HG02840 (cell line): Measurements from ENCODE around the gene PREPL.

Experiments
- ATAC-seq: cut with Tn5 transposase; IDR thresholded peaks from one replicate; pipeline ENCODE4 v1.9.1; 2021; ENCODE audit warnings: mild to moderate bottlenecking, moderate library complexity, moderate number of reproducible peaks; ENCODE audit not compliant: unreplicated experiment, low FRiP score

The PREPL gene

GRCh38 chr2:44299635-44300034, 61.7 kb downstream of the PREPL start:
- no peak for ATAC-seq

GRCh38 chr2:44297431-44297830, 63.9 kb downstream of the PREPL start:
- no peak for ATAC-seq

GRCh38 chr2:44296653-44297052, 64.6 kb downstream of the PREPL start:
- no peak for ATAC-seq

- no peak for ATAC-seq
Measured at GRCh38 chr2:44295633-44296359, 65.5 kb downstream of the PREPL start.

GRCh38 chr2:44295113-44295512, 66.2 kb downstream of the PREPL start:
- no peak for ATAC-seq

- no peak for ATAC-seq
Measured at GRCh38 chr2:44291281-44292248, 69.7 kb downstream of the PREPL start.

DNA sequence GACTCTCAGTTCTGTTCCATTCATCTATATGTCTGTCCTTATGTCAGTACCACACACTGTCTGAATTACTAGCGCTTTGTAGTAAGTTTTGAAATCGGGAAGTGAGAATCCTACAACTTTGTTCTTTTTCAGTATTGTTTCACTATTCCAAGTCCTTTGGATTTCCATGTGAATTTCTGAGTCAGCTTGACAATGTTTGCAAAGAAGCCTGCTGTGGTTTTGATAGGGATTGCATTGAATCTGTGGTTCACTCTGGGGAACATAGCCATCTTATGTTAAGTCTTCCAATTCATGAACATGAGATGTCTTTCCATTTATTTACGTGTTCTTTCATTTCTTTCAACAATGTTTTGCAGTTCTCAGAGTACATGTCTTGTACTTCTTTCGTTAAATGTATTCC, 71.0 kb downstream of the PREPL start:
- no peak for ATAC-seq

- no peak for ATAC-seq
Measured at GRCh38 chr2:44286884-44287638, 74.2 kb downstream of the PREPL start.

GRCh38 chr2:44286119-44286883, 75.0 kb downstream of the PREPL start:
- no peak for ATAC-seq

DNA sequence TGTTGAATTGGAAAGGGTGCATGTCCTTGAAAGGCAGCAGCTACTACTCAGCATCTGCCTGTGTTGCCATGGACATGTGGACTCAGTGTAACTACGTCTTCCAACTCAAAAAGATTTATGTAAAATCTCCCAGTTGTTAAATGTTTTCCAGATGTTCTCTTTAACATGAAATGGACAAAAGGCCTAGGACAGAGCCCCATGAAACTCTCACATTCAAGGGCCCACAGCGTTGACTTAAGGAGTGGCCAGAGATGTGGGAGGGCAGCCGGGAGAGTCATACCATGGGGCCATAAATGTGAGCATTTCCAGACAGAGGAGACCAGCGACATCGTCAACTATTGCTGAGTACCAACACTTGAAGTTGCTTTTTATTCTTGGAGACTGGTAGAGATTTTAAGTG, 76.1 kb downstream of the PREPL start:
- ATAC-seq, result no peak

- no peak for ATAC-seq
Measured at GRCh38 chr2:44283116-44283666, 78.1 kb downstream of the PREPL start.

GRCh38 chr2:44280869-44281268, 80.4 kb downstream of the PREPL start:
- no peak for ATAC-seq

DNA sequence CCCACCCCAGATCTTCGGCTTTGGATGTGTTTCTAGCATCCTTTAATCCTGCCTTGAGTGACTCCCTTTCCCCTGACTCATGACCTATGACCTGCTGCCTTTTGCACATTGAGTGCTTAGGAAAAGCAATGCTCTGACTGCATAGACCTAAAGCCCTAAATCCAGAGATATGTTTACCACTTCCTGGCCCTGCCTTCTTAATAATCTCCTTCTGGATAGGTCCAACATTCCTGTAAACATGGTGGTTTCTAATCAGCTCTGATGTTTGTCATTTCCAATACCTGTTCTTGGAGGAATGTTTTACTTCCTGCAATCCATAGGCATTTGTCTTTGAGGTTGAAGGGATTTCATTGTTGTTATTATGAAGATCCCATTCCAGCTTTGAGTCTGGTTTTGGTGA, 83.8 kb downstream of the PREPL start:
- no peak for ATAC-seq

DNA sequence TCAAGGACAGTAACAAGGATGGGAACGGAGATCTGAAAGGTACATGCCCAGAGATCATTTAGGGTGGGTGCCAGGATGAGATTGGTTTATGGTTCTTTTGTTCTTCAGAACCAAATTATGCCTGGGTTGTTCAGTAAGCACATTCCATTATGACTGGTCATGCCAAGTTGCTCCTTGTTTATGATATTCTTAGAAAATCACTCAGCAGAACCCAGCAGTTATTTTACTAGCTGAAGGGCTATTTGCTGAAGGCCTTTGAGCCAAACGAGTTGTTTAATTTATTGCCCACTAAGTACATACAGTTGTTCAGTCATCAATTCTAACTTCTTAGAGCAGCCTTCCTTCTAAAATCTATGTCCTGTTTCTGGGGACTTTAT, 85.4 kb downstream of the PREPL start:
- ATAC-seq, result no peak

GRCh38 chr2:44273596-44273995, 87.7 kb downstream of the PREPL start:
- ATAC-seq, result no peak

DNA sequence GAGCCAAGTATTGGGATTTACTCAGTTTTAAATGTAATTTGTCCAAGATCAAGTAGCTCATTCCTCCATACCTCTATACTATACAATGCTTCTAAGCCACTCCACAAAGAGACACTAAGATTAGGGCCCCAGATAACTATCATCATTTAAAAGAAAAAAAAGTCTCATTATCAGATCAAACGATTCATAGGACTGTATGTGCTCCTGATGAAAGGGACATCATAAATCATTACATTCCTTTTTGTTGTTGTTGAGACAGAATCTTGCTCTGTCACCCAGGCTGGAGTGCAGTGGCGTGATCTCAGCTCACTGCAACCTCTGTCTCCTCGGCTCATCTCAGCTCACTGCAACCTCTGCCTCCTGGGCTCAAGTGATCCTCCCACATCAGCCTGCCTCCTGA, 88.2 kb downstream of the PREPL start:
- no peak for ATAC-seq

DNA sequence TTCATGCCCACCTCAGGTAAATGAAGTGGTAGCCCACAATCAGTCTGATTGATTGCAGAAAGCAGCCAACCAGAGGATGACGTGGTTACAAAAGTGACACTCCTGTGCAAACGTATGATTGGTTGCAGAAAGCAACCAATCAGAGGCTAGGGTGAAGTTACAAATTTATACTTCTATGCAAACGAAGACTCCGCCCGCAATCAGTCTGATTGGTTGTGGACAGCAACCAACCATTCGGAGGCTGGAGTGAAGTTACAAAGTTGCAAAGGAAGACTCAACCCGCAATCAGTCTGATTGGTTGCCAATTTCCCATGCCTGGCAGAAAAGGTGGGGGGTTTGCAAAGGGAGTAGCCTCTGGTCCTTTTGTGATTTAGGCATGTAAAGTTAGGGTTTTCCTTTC, 90.0 kb downstream of the PREPL start:
- ATAC-seq, result no peak

DNA sequence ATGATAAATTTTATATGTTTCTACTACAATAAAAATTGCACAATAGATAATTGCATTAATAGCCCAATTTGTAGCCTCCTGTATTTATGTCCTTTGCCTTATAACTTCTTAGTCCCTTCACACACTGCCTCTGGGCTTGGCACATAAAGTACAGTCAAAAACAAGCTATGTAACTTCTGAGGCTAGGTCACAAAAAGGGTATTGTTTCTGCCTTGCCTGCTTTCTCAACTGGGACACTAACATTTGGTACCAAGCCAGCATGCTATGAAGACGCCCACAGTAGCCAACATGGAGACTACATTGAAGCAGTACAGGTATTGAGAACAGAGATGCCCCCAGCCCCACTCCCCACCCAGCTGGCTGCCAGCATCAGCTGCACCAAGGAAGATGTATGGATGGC, 91.5 kb downstream of the PREPL start:
- ATAC-seq, result no peak

- no peak for ATAC-seq
Measured at GRCh38 chr2:44267796-44268648, 93.3 kb downstream of the PREPL start.
